ENCODE data around the gene PNPLA6. TPM values are rescaled to one million over a fixed set of nuclear protein-coding genes. Genes with fewer than 3 reads are reported as not detected.

The PNPLA6 gene
- polyA plus RNA-seq, 1 donor (not counting 4 experiments of a cell fraction or from before 2014, with no cell fraction given): 22.4 TPM

DNA sequence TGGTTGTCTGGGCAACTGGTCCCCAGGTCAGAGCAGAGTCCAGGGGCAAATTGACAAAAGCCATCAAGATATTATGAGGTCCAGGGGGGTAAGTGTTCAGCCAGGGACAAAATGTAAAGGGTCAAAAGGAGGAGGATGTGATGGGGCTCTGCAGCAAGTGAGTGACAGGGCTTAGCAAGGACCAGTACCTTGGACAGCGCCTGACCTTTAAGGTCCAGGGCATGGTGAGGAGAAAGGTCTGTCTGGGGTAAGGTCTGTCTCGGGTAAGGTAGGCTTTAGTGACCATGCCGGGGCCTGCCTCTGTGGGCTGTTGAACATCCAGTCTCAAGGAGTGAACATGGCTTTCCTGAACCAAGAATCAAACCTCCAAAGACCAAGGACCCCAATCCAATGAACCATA, 25.9 kb upstream of the PNPLA6 start:
- Histone ChIP-seq H3K27ac (ENCODE audit: control insufficient read depth, insufficient read depth, low read length) (no peak overlapping the region), H3K4me1 (ENCODE audit: control insufficient read depth, extremely low read depth, insufficient read depth, low read length) (peaks cover 8% of the 10 kb centered on the region), H4K20me1 (ENCODE audit: control insufficient read depth, extremely low read depth, insufficient read depth, low read length) (no peaks in the 10 kb centered on the region), H3K27me3 (ENCODE audit: control insufficient read depth, extremely low read depth, insufficient read depth, low read length) (no peaks in the 10 kb centered on the region), H3K9me1 (ENCODE audit: control insufficient read depth, extremely low read depth, insufficient read depth, low read length) (no peaks in the 10 kb centered on the region), H3K36me3 (ENCODE audit: control insufficient read depth in 2 of 2, extremely low read depth in 1 of 2, insufficient read depth in 2 of 2, low read length in 2 of 2) (no peaks in the 10 kb centered on the region), H3K79me2 (ENCODE audit: control insufficient read depth, insufficient read depth, low read length) (no peaks in the 10 kb centered on the region), H3K9me3 (ENCODE audit: control insufficient read depth, low read depth, low read length) (no peaks in the 10 kb centered on the region), H3K4me2 (ENCODE audit: control insufficient read depth, extremely low read depth, insufficient read depth, low read depth, low read length) (no peak overlapping the region), H3K9ac (ENCODE audit: control insufficient read depth, extremely low read depth, insufficient read depth, low read length) (no peak overlapping the region), H2AFZ (ENCODE audit: control insufficient read depth, low read length) (no peak overlapping the region), H3K4me3 (ENCODE audit: control insufficient read depth in 2 of 3, extremely low read depth in 1 of 3, insufficient read depth in 2 of 3, low read depth in 1 of 3, low read length in 3 of 3) (no peak overlapping the region)
- FAIRE-seq (no peak), DNase-seq (ENCODE audit: low read depth, low spot score) (no peak)
- TF ChIP-seq, protein P1, sequence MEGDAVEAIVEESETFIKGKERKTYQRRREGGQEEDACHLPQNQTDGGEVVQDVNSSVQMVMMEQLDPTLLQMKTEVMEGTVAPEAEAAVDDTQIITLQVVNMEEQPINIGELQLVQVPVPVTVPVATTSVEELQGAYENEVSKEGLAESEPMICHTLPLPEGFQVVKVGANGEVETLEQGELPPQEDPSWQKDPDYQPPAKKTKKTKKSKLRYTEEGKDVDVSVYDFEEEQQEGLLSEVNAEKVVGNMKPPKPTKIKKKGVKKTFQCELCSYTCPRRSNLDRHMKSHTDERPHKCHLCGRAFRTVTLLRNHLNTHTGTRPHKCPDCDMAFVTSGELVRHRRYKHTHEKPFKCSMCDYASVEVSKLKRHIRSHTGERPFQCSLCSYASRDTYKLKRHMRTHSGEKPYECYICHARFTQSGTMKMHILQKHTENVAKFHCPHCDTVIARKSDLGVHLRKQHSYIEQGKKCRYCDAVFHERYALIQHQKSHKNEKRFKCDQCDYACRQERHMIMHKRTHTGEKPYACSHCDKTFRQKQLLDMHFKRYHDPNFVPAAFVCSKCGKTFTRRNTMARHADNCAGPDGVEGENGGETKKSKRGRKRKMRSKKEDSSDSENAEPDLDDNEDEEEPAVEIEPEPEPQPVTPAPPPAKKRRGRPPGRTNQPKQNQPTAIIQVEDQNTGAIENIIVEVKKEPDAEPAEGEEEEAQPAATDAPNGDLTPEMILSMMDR (optimal IDR thresholded peaks at IDR 0.05 in 1 of 3, IDR thresholded peaks at IDR 0.05 in 1 of 3, conservative IDR thresholded peaks at IDR 0.05 in 1 of 3; ENCODE audit: extremely low read depth in 1 of 3, insufficient read depth in 2 of 3, low read length in 3 of 3): no peak
- no peak for TF ChIP-seq EZH2 (IDR thresholded peaks at IDR 0.05; ENCODE audit: low read length)
- dilution Hi-C loops (cut with MboI; ENCODE audit: extremely low pct_ligation_motif_present, low sequenced_read_pairs): no loop called here

DNA sequence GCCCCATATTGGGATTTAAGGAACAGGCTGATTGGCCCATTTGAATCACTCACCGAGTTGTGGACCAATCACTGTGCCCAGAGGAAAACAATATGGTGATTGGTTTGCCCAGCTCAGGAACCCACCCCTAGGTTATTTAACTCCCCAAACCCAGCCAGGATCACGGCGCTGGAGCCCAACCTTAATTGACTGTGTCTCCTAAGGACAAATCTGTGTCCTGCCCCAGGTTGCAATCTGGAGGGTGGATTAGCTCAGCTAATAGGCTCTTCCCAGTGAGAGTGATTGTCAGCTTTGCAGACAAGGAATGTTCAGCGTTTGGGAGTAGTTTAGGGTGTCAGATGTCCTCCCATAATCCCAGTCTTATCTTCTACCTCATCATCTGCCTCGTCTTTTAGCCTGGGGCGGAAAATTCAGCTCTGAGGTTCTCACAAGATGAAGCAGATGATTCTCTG, 23.1 kb upstream of the PNPLA6 start:
- DNase-seq (ENCODE audit: low read depth, low spot score): no peak
- Histone ChIP-seq H3K9ac (ENCODE audit: control insufficient read depth, extremely low read depth, insufficient read depth, low read length) (no peak overlapping the region), H3K9me1 (ENCODE audit: control insufficient read depth, extremely low read depth, insufficient read depth, low read length) (no peaks in the 10 kb centered on the region), H3K4me2 (ENCODE audit: control insufficient read depth, extremely low read depth, insufficient read depth, low read depth, low read length) (peak overlapping the region; percentile 35), H3K27me3 (ENCODE audit: control insufficient read depth, extremely low read depth, insufficient read depth, low read length) (no peaks in the 10 kb centered on the region), H2AFZ (ENCODE audit: control insufficient read depth, low read length) (peak overlapping the region; percentile 11), H3K4me1 (ENCODE audit: control insufficient read depth, extremely low read depth, insufficient read depth, low read length) (peaks cover 13% of the 10 kb centered on the region), H3K9me3 (ENCODE audit: control insufficient read depth, low read depth, low read length) (no peaks in the 10 kb centered on the region), H4K20me1 (ENCODE audit: control insufficient read depth, extremely low read depth, insufficient read depth, low read length) (no peaks in the 10 kb centered on the region), H3K79me2 (ENCODE audit: control insufficient read depth, insufficient read depth, low read length) (no peaks in the 10 kb centered on the region), H3K36me3 (ENCODE audit: control insufficient read depth in 2 of 2, extremely low read depth in 1 of 2, insufficient read depth in 2 of 2, low read length in 2 of 2) (no peaks in the 10 kb centered on the region), H3K27ac (ENCODE audit: control insufficient read depth, insufficient read depth, low read length) (peak overlapping the region; percentile 6), H3K4me3 (ENCODE audit: control insufficient read depth in 2 of 3, extremely low read depth in 1 of 3, insufficient read depth in 2 of 3, low read depth in 1 of 3, low read length in 3 of 3) (no peak overlapping the region)
- peak; percentile 83 for FAIRE-seq
- TF ChIP-seq EZH2 (IDR thresholded peaks at IDR 0.05; ENCODE audit: low read length): no peak
- TF ChIP-seq, protein P1 (optimal IDR thresholded peaks at IDR 0.05 in 1 of 3, IDR thresholded peaks at IDR 0.05 in 1 of 3, conservative IDR thresholded peaks at IDR 0.05 in 1 of 3; ENCODE audit: extremely low read depth in 1 of 3, insufficient read depth in 2 of 3, low read length in 3 of 3): no peak
- dilution Hi-C loops (cut with MboI; ENCODE audit: extremely low pct_ligation_motif_present, low sequenced_read_pairs): no loop called here

Data from keratinocyte (primary cell).